ENCODE measurements around the gene PNPLA2. TPM values are rescaled to one million over a fixed set of nuclear protein-coding genes. Genes with fewer than 3 reads are reported as not detected.

Gene PNPLA2
- total RNA-seq, 1 experiment from 2014 or later: 40.2 TPM

- TF ChIP-seq EZH2 (IDR thresholded peaks at IDR 0.05; ENCODE audit: low read length, unreplicated experiment): no peak
- no peak for TF ChIP-seq CTCF (conservative IDR thresholded peaks at IDR 0.05; ENCODE audit: low read depth, low read length)
- no peak for TF ChIP-seq EZH2phosphoT487 (IDR thresholded peaks at IDR 0.05; ENCODE audit: borderline replicate concordance, low read length)
- POLR2A ChIA-PET (ENCODE audit: unreplicated experiment): interaction anchor here (0.5 kb wide), 1 partner anchor 45 kb away, joined by 9 read pairs; the partner anchor contains the start of gene CD151
- H3K27ac ChIP-seq (ENCODE audit: low read length): no peak overlapping the region
- H3K9me3 ChIP-seq (ENCODE audit: low read length): no peaks in the 10 kb centered on the region
- no peak overlapping the region for H3K9ac ChIP-seq (ENCODE audit: low read length)
- H3K27me3 ChIP-seq (ENCODE audit: low read length): no peaks in the 10 kb centered on the region
- intact Hi-C loops (cut with micrococcal nuclease): no loop called here
- no peak for DNase-seq
- H3K4me2 ChIP-seq (ENCODE audit: low read length): no peak overlapping the region
- no peaks in the 10 kb centered on the region for H3K79me2 ChIP-seq (ENCODE audit: low read length)
- no peaks in the 10 kb centered on the region for H4K20me1 ChIP-seq (ENCODE audit: low read length)
- no peak overlapping the region for H2AFZ ChIP-seq (ENCODE audit: low read length)
- no peaks in the 10 kb centered on the region; the same call in 1 of the 2 replicates for H3K36me3 ChIP-seq (ENCODE audit: low read depth, low read length)
- no peaks in the 10 kb centered on the region for H3K9me2 ChIP-seq (replicated peaks; ENCODE audit: low read length)
- H3K4me3 ChIP-seq (ENCODE audit: low read length): no peak overlapping the region
- ATAC-seq: no peak
- CTCF ChIA-PET: no interaction called here
- H3F3A ChIP-seq (ENCODE audit: low read length, unreplicated experiment): no peaks in the 10 kb centered on the region
- BruUV-seq (replicated peaks): no TSS peak
- no peaks in the 10 kb centered on the region for H3K4me1 ChIP-seq (ENCODE audit: insufficient read depth, low read length)
These were observed 30.6 kb upstream of the PNPLA2 start for GRCh38 chr11:788009-788640.

- POLR2A ChIA-PET (ENCODE audit: unreplicated experiment): no interaction called here
- no peak overlapping the region for H3K27ac ChIP-seq (ENCODE audit: low read length)
These were observed 29.5 kb upstream of the PNPLA2 start for GRCh38 chr11:788953-789940.

More at GRCh38 chr11:788953-789940, 29.5 kb upstream of the PNPLA2 start:
- Histone ChIP-seq H3K4me3 (ENCODE audit: low read length) (no peak overlapping the region), H4K20me1 (ENCODE audit: low read length) (no peaks in the 10 kb centered on the region), H3K9me3 (ENCODE audit: low read length) (no peaks in the 10 kb centered on the region), H3F3A (ENCODE audit: low read length, unreplicated experiment) (no peaks in the 10 kb centered on the region), H3K9me2 (replicated peaks; ENCODE audit: low read length) (no peaks in the 10 kb centered on the region), H3K36me3 (ENCODE audit: low read depth, low read length) (no peaks in the 10 kb centered on the region; the same call in 1 of the 2 replicates), H3K79me2 (ENCODE audit: low read length) (no peaks in the 10 kb centered on the region), H2AFZ (ENCODE audit: low read length) (no peak overlapping the region), H3K4me1 (ENCODE audit: insufficient read depth, low read length) (no peaks in the 10 kb centered on the region), H3K4me2 (ENCODE audit: low read length) (no peak overlapping the region), H3K9ac (ENCODE audit: low read length) (no peak overlapping the region), H3K27me3 (ENCODE audit: low read length) (no peaks in the 10 kb centered on the region)
- BruUV-seq (replicated peaks): no TSS peak
- TF ChIP-seq EZH2 (IDR thresholded peaks at IDR 0.05; ENCODE audit: low read length, unreplicated experiment): no peak
- no peak for TF ChIP-seq EZH2phosphoT487 (IDR thresholded peaks at IDR 0.05; ENCODE audit: borderline replicate concordance, low read length)
- no peak for TF ChIP-seq CTCF (conservative IDR thresholded peaks at IDR 0.05; ENCODE audit: low read depth, low read length)
- ATAC-seq: no peak
- intact Hi-C loops (cut with micrococcal nuclease): no loop called here
- CTCF ChIA-PET: no interaction called here
- DNase-seq: no peak

Measured in PC-3 (cell line).